ENCODE measurements around the gene ACP5.
"Not testable (repeated sequence)": the region's sequence is repeated elsewhere in the genome, so short reads cannot be mapped to it uniquely, and the experiment has no call there.

Gene ACP5

DNA sequence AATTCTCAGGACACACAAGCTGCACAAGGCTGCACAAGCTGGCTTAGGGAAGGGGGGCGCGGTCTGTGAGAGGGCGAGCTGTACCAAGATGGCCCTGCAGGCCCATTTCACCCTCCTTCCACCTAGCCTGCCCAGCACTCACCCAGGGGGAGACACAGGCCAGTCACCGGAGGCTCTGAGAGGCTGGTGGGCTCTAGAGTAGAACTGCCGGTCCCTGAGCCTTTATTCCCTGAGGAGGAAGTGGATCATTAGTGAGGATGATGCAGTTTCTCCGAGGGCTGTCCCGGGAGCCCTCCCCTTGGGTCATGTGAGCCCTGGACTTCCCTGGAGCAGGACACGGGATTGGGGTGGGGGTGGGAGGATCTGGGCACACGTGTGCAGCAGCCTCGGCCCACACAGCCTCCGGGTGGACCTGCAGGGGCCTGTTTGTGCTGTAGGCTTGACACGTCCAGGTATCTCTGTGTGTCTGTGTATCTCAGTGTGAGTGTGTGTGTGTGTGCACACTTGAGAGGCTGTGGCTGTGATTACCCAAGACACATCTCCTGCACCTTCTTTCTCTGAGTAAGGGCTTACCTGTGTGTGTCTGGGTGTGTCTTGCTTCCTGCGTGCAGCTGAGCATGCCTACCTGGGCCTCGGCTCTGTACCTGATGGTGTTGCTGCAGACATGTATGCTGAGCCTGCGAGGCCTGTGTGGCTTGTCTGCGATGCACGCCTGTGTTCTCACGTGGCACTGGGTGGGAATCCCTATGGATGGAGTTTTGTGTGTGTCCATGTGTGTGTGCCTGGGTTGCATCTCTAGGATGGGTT lies at the start of gene ACP5:
ACP5 (minus strand) TSS at position 195 of the 807 bp plus-strand sequence. CDS start 328 bp downstream, outside the sequence.
- Mint-ChIP-seq H3K4me3 (peak within 1 kb of the TSS; percentile 75), H3K36me3 (ENCODE audit: low read depth) (peaks cover 4% of the 10 kb centered on the region), H3K9me3 (no peaks in the 10 kb centered on the region), H3K27ac (no peak within 1 kb of the TSS), H3K4me1 (ENCODE audit: low read depth) (peaks cover 15% of the 10 kb centered on the region), H3K27me3 (ENCODE audit: low read depth) (no peaks in the 10 kb centered on the region)

DNA sequence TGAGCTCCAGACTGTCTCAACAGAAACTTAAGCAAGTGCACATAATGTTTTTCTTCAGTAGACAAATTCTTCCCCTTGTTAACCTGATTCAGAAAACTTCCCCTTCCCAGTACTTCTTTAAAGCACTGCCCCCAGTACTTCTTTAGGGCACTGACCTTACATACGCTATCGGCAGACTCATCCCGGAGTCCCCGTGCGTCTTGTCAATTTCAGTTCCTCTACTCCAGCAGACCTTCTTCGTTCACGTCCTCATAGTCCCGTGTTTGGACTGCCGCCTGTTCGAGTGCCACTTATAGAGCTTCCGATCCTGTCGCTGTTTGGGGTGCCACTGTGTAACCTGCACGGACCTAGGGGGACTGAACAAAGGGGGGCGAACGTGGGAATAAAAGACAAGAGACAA lies 48.8 kb upstream of the ACP5 start:
- H3K27me3 Mint-ChIP-seq (ENCODE audit: low read depth): peaks cover 23% of the 10 kb centered on the region
- H3K9me3 Mint-ChIP-seq: peaks cover 39% of the 10 kb centered on the region
- H3K36me3 Mint-ChIP-seq (ENCODE audit: low read depth): peaks cover 6% of the 10 kb centered on the region
- H3K4me3 Mint-ChIP-seq: no peak overlapping the region
- no peaks in the 10 kb centered on the region for H3K4me1 Mint-ChIP-seq (ENCODE audit: low read depth)
- no peak overlapping the region for H3K27ac Mint-ChIP-seq

DNA sequence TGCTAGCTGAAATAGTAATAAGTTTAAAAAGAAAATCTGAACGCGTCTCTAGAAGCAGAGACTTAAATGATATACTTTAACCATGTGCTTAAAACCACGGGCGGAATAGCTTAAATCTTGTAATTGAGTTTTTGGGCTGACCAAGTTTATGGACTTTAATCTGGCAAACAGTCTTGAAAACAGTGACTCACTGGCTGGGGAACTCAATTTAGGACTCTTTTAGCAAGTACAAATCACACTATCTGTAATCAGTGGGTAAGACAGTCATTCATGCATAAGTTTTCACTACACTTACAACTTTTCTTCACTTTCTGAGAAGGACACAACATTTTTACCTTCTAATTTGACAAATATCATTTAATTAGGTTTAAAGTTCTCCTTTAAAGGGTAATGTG lies 46.6 kb upstream of the ACP5 start:
- peaks cover 39% of the 10 kb centered on the region for H3K9me3 Mint-ChIP-seq
- H3K27me3 Mint-ChIP-seq (ENCODE audit: low read depth): peaks cover 23% of the 10 kb centered on the region
- H3K27ac Mint-ChIP-seq: no peak overlapping the region
- no peaks in the 10 kb centered on the region for H3K4me1 Mint-ChIP-seq (ENCODE audit: low read depth)
- H3K36me3 Mint-ChIP-seq (ENCODE audit: low read depth): peaks cover 27% of the 10 kb centered on the region
- no peak overlapping the region for H3K4me3 Mint-ChIP-seq

DNA sequence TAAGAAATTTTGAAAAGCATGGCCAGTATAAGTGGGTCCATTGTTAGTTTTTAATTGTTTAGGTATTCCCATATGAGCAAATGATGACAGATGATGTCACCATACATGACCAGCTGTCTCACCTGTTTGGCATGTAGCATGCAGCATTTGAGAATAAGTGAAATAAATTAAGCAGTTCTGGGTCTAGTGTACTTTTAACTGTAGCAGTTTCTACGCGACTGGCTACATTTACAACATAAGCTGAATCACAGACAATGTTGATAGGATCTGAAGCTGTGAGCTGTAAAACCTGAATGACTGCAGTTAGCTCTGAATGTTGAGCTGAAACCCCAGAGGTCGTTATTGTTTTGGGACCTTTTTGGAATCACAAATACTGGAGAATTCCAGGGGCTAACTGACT lies 45.0 kb upstream of the ACP5 start:
- H3K4me3 Mint-ChIP-seq; H3K4me1 Mint-ChIP-seq (ENCODE audit: low read depth); H3K27ac Mint-ChIP-seq: not testable (repeated sequence)
- H3K9me3 Mint-ChIP-seq: peaks cover 55% of the 10 kb centered on the region
- peaks cover 23% of the 10 kb centered on the region for H3K27me3 Mint-ChIP-seq (ENCODE audit: low read depth)
- peaks cover 40% of the 10 kb centered on the region for H3K36me3 Mint-ChIP-seq (ENCODE audit: low read depth)

- Mint-ChIP-seq H3K4me3 (no peak overlapping the region), H3K27me3 (ENCODE audit: low read depth) (peaks cover 16% of the 10 kb centered on the region), H3K36me3 (ENCODE audit: low read depth) (peaks cover 53% of the 10 kb centered on the region), H3K9me3 (peaks cover 62% of the 10 kb centered on the region), H3K4me1 (ENCODE audit: low read depth) (no peaks in the 10 kb centered on the region), H3K27ac (no peak overlapping the region)
Observed at GRCh38 chr19:11620553-11620952, 43.1 kb upstream of the ACP5 start.

DNA sequence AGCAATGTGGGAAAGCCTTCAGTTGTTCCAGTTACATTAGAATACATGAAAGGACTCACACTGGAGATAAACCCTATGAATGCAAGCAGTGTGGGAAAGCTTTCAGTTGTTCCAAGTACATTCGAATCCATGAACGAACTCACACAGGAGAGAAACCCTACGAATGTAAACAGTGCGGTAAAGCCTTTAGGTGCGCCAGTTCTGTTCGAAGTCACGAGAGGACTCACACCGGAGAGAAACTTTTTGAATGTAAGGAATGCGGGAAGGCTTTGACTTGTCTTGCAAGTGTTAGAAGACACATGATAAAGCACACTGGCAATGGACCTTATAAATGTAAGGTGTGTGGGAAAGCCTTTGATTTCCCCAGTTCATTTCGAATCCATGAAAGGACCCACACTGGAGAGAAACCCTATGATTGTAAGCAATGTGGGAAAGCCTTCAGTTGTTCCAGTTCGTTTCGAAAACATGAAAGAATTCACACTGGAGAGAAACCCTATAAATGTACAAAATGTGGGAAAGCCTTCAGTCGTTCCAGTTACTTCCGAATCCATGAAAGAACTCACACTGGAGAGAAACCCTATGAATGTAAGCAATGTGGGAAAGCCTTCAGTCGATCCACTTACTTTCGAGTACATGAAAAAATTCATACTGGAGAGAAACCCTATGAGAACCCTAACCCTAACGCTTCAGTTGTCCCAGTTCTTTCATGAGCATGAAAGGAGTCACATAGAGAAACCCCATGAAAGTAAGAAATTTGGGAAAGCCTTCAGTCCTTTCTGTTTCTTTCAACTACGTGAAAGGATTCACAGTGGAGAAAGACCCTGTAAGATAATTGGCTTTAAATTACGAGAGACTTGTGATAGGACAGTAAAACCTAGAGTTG lies 40.0 kb upstream of the ACP5 start:
- Mint-ChIP-seq H3K36me3 (ENCODE audit: low read depth) (peaks cover 73% of the 10 kb centered on the region), H3K27me3 (ENCODE audit: low read depth) (no peaks in the 10 kb centered on the region), H3K4me1 (ENCODE audit: low read depth) (no peaks in the 10 kb centered on the region), H3K27ac (no peak overlapping the region), H3K9me3 (peaks cover 68% of the 10 kb centered on the region), H3K4me3 (no peak overlapping the region)

- Mint-ChIP-seq H3K36me3 (ENCODE audit: low read depth) (peaks cover 44% of the 10 kb centered on the region), H3K27me3 (ENCODE audit: low read depth) (no peaks in the 10 kb centered on the region), H3K27ac (peak overlapping the region; percentile 41), H3K4me3 (no peak overlapping the region), H3K4me1 (ENCODE audit: low read depth) (no peaks in the 10 kb centered on the region), H3K9me3 (peaks cover 52% of the 10 kb centered on the region)
Observed at GRCh38 chr19:11612816-11613511, 35.5 kb upstream of the ACP5 start.

GRCh38 chr19:11611730-11612129 lies 34.3 kb upstream of the ACP5 start:
- Mint-ChIP-seq H3K27me3 (ENCODE audit: low read depth) (no peaks in the 10 kb centered on the region), H3K27ac (no peak overlapping the region), H3K4me3 (no peak overlapping the region), H3K36me3 (ENCODE audit: low read depth) (peaks cover 40% of the 10 kb centered on the region), H3K4me1 (ENCODE audit: low read depth) (no peaks in the 10 kb centered on the region), H3K9me3 (peaks cover 48% of the 10 kb centered on the region)

DNA sequence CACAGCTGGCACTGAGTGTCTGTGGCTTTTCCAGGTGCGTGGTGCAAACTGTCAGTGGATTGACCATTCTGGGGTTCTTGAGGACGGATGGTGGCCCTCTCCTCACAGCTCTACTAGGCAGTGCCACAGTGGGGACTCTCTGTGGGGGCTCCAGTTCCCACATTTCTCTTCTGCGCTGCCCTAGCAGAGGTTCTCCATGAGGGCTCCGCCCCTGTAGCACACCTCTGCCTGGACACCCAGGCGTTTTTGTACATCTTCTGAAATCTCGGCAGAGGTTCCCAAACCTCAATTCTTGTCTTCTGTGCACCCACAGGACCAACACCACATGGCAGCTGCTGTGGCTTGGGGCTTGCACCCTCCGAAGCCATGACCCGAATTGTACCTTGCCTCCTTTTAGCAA lies 29.0 kb upstream of the ACP5 start:
- peaks cover 57% of the 10 kb centered on the region for H3K9me3 Mint-ChIP-seq
- H3K27ac Mint-ChIP-seq: no peak overlapping the region
- no peak overlapping the region for H3K4me3 Mint-ChIP-seq
- peaks cover 50% of the 10 kb centered on the region for H3K36me3 Mint-ChIP-seq (ENCODE audit: low read depth)
- no peaks in the 10 kb centered on the region for H3K27me3 Mint-ChIP-seq (ENCODE audit: low read depth)
- H3K4me1 Mint-ChIP-seq (ENCODE audit: low read depth): no peaks in the 10 kb centered on the region

- not testable (repeated sequence) for H3K4me1 Mint-ChIP-seq (ENCODE audit: low read depth); H3K27ac Mint-ChIP-seq; H3K4me3 Mint-ChIP-seq; H3K27me3 Mint-ChIP-seq (ENCODE audit: low read depth)
- peaks cover 29% of the 10 kb centered on the region for H3K36me3 Mint-ChIP-seq (ENCODE audit: low read depth)
- H3K9me3 Mint-ChIP-seq: peaks cover 32% of the 10 kb centered on the region
Observed at GRCh38 chr19:11599704-11600103, 22.3 kb upstream of the ACP5 start.

DNA sequence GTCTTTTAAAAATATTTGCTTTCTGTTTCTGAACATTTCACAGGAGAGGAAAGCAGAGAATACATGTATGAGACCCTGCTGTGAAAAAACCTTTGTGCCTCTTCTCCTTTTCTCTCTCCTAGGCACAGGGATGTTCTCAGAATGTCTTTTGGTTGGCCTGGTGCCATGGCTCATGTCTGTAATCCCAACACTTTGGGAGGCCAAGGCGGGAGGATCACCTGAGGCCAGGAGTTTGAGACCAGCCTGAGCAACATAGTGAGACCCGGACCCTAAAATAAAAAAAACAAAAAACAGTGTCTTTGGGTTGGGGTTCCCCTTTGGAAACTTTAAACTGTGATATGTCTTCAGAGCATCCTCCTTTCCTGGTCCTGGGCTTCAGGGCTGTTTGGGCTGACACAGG lies 21.3 kb upstream of the ACP5 start:
- Mint-ChIP-seq H3K27ac (no peak overlapping the region), H3K9me3 (peaks cover 23% of the 10 kb centered on the region), H3K36me3 (ENCODE audit: low read depth) (peaks cover 21% of the 10 kb centered on the region), H3K27me3 (ENCODE audit: low read depth) (no peaks in the 10 kb centered on the region), H3K4me1 (ENCODE audit: low read depth) (peaks cover 8% of the 10 kb centered on the region), H3K4me3 (peak overlapping the region; percentile 68)

- Mint-ChIP-seq H3K9me3 (peaks cover 21% of the 10 kb centered on the region), H3K27me3 (ENCODE audit: low read depth) (no peaks in the 10 kb centered on the region), H3K4me3 (peak overlapping the region; percentile 92), H3K36me3 (ENCODE audit: low read depth) (peaks cover 19% of the 10 kb centered on the region), H3K27ac (peak overlapping the region; percentile 83), H3K4me1 (ENCODE audit: low read depth) (peaks cover 8% of the 10 kb centered on the region)
Observed at GRCh38 chr19:11598103-11598483, 20.6 kb upstream of the ACP5 start.

DNA sequence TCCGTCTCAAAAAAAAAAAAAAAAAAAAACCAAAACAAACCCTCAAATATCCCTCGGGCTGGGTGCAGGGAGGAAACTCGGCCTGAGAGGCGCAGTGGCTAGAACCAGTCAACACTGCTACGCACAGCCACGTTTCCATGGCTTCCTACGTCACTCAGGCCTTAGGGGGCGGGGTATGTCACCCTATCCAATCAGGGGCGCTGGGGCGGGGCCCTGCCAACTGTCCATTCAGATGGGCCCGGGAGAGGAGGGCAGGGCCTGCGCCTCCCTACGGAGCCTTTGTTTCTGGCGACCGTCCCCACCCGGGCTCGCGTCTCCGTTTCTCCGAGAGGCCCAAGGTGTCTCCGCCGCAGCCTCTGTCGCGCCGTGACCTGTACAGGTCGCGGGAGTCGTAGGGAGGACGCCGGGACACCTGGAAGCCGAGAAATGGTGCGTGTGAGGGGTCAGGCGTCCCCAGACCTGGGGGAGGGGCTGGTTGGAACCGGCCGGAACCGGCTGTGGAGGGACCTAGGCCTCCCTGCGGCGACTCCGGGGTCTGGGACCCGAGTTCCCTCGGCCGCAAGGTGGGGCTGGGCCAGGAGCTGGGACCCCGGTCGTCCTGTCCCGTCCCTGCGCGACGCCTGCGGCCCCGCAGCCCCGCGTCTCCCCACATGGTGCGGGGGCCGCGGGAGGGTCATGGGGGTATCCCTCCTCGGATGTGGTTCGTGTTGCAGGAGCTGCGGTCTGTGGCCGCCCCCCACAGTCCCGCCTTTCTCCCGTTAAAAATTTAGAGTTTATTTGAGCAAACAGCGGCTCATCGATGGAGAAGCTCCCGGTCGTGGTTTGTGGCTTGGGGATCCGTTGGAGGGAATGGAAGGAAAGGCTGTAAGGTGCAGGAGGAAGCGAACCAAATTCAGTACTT lies 20.0 kb upstream of the ACP5 start, which contains the start of gene ZNF627:
ZNF627 (plus strand) TSS at position 282 of the 901 bp plus-strand sequence; CDS start at position 427, 145 bp downstream.
- Mint-ChIP-seq H3K27me3 (ENCODE audit: low read depth) (no peaks in the 10 kb centered on the region), H3K4me3 (peak within 1 kb of the TSS; percentile 92), H3K27ac (peak within 1 kb of the TSS; percentile 83), H3K4me1 (ENCODE audit: low read depth) (peaks cover 8% of the 10 kb centered on the region), H3K36me3 (ENCODE audit: low read depth) (peaks cover 12% of the 10 kb centered on the region), H3K9me3 (peaks cover 15% of the 10 kb centered on the region)
